Panc1 (cell line): ENCODE data around the gene MBNL2.

Experiments
- TCF7L2 ChIP-seq: IDR thresholded peaks from 2 replicates; pipeline ENCODE4 v1.6.1; 2011; ENCODE audit warnings: mild to moderate bottlenecking, low read depth, low read length, inconsistent platforms
- TF ChIP-seq, protein P1 (sequence below): fragments of 450-650 bp; IDR thresholded peaks from 2 replicates; pipeline ENCODE4 v1.5.1; 2017; ENCODE audit warnings: mild to moderate bottlenecking

- TF ChIP-seq, protein P1, sequence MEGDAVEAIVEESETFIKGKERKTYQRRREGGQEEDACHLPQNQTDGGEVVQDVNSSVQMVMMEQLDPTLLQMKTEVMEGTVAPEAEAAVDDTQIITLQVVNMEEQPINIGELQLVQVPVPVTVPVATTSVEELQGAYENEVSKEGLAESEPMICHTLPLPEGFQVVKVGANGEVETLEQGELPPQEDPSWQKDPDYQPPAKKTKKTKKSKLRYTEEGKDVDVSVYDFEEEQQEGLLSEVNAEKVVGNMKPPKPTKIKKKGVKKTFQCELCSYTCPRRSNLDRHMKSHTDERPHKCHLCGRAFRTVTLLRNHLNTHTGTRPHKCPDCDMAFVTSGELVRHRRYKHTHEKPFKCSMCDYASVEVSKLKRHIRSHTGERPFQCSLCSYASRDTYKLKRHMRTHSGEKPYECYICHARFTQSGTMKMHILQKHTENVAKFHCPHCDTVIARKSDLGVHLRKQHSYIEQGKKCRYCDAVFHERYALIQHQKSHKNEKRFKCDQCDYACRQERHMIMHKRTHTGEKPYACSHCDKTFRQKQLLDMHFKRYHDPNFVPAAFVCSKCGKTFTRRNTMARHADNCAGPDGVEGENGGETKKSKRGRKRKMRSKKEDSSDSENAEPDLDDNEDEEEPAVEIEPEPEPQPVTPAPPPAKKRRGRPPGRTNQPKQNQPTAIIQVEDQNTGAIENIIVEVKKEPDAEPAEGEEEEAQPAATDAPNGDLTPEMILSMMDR = peak; percentile 21; the same call in 1 of the 2 replicates
- TF ChIP-seq TCF7L2 = no peak
Observed at GRCh38 chr13:97366172-97366688, 144.1 kb downstream of the MBNL2 start.
